Gastroesophageal sphincter (tissue), 4 donors: ENCODE data around the gene PTCRA. TPM values are rescaled to one million over a fixed set of nuclear protein-coding genes. Genes with fewer than 3 reads are reported as not detected.

Experiments used
- ATAC-seq: fragments of 150-250 bp; one replicate; pipeline ENCODE4 v1.9.1; 2016; ENCODE audit warnings: mild to moderate bottlenecking, moderate library complexity
- H3K27ac ChIP-seq, 4 donors: fragments of 200-600 bp; sonication (generic) in 3 of 4; 1 replicate in 3 of 4; 2 replicates in 1 of 4; pipeline ENCODE4 v1.5.1; 2016 to 2019
- H3K27me3 ChIP-seq: fragments of 200-600 bp; sonication (generic); one replicate; pipeline ENCODE4 v1.5.1; 2019
- H3K36me3 ChIP-seq, 2 donors: fragments of 200-600 bp; sonication (generic); one replicate each; pipeline ENCODE4 v1.5.1; 2019; ENCODE audit warnings: control low read depth in 1 of 2
- H3K4me1 ChIP-seq, 3 donors: fragments of 200-600 bp; sonication (generic); 1 replicate in 2 of 3; 2 replicates in 1 of 3; pipeline ENCODE4 v1.5.1; 2016 to 2019; ENCODE audit warnings: control low read depth in 2 of 3
- H3K4me3 ChIP-seq, 2 donors: fragments of 200-600 bp; sonication (generic); one replicate each; pipeline ENCODE4 v1.5.1; 2019; ENCODE audit warnings: mild to moderate bottlenecking in 1 of 2, moderate library complexity in 1 of 2
- H3K9me3 ChIP-seq, 3 donors: fragments of 200-600 bp; sonication (generic); one replicate each; pipeline ENCODE4 v1.5.1; 2017 to 2019; ENCODE audit warnings: control low read depth in 2 of 3
- CTCF ChIP-seq, 4 experiments: fragments of 200-600 bp in 2 of 4; fragments of 450-650 bp in 2 of 4; sonication (generic) in 1 of 4; IDR thresholded peaks; one replicate each; pipeline ENCODE4 v1.5.1; 2017 to 2019; ENCODE audit warnings: antibody characterized with exemption in 4 of 4, mild to moderate bottlenecking in 2 of 4, moderate library complexity in 2 of 4
- EP300 ChIP-seq: sonication (generic); formaldehyde crosslinking; IDR thresholded peaks from one replicate; pipeline ENCODE4 v1.6.1; 2017; ENCODE audit warnings: antibody characterized with exemption, mild to moderate bottlenecking
- POLR2A ChIP-seq, 2 donors: fragments of 450-650 bp; IDR thresholded peaks; one replicate each; pipeline ENCODE4 v1.6.1; 2017; ENCODE audit warnings: antibody characterized with exemption in 2 of 2, mild to moderate bottlenecking in 2 of 2, moderate library complexity in 1 of 2
- POLR2AphosphoS5 ChIP-seq: sonication (generic); formaldehyde crosslinking; IDR thresholded peaks from one replicate; pipeline ENCODE4 v1.6.1; 2017; ENCODE audit warnings: antibody characterized with exemption
- WGBS, 2 donors: methylation state at CpG; one replicate each; pipeline ENCODE4 v1.1.5; 2018; ENCODE audit warnings: low coverage in 1 of 2; 5-methylcytosine and 5-hydroxymethylcytosine counted together
- total RNA-seq, 4 donors: library from RNA; depleted of rRNA; stranded (reverse); fragments of >200 nt; gene quantifications; one replicate each; pipeline ENCODE4 v1.1.0, GENCODE V29; 2016

PTCRA gene
- total RNA-seq, 4 donors from 2014 or later = not detected

DNA sequence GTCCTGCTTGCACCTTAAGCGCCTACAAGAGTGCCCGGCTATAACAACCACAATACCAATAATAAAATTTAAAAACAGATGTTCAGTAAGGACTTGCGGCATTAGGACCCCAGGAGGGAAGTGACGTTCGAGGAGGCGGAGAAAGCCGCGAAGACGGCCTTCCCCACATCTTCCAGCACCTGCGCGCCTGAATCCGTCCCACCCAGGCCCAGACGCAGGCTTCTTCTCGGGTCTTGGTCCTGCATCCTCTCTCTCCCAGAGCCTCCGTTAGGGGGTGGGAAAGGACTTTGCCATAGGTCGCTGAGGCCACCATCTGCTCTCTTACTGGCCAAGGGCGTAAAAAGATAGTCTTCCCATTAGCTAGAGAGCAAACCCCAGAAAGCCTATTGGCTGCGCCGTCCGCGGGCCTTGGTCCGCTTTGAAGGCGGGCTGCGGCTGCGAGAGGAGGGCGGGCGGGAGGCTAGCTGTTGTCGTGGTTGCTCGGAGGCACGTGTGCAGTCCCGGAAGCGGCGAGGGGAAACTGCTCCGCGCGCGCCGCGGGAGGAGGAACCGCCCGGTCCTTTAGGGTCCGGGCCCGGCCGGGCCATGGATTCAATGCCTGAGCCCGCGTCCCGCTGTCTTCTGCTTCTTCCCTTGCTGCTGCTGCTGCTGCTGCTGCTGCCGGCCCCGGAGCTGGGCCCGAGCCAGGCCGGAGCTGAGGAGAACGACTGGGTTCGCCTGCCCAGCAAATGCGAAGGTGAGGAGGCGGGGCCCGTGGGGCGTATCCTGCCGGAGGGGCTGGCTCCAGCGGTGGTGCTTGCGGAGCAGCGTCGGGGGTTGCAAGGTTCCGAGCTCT lies 13.3 kb downstream of the PTCRA start, which contains the start of gene CNPY3:
CNPY3 (plus strand) TSS at position 495 of the 835 bp plus-strand sequence; CDS start at position 586, 91 bp downstream.
- H3K27me3 ChIP-seq = peaks cover 17% of the 10 kb centered on the region
- peak; percentile 96 for ATAC-seq
- peaks cover 4 to 52% (median 11%) of the 10 kb centered on the region in 3 donors for H3K4me1 ChIP-seq
- 0 to 1% methylated on average over 8 to 17 of the region's 63 CpGs for WGBS, 2 donors
- H3K4me3 ChIP-seq = peak within 1 kb of the TSS; percentile 80 to 81
- TF ChIP-seq POLR2A (IDR thresholded peaks at IDR 0.05) = peak; percentile 44 to 68
- TF ChIP-seq POLR2AphosphoS5 = peak; percentile 57
- no peak for TF ChIP-seq EP300
- peaks cover 0 to 12% of the 10 kb centered on the region in 2 donors for H3K36me3 ChIP-seq
- H3K9me3 ChIP-seq = no peaks in the 10 kb centered on the region
- peak within 1 kb of the TSS; percentile 73 to 95 (median 90) for H3K27ac ChIP-seq

- TF ChIP-seq CTCF (IDR thresholded peaks at IDR 0.05) = no peak
- TF ChIP-seq POLR2A (IDR thresholded peaks at IDR 0.05) = no peak
- TF ChIP-seq POLR2AphosphoS5 = no peak
- no peak for TF ChIP-seq EP300
- Histone ChIP-seq H3K36me3 (peaks cover 0 to 19% of the 10 kb centered on the region in 2 donors), H3K4me1 (peaks cover 4 to 52% (median 11%) of the 10 kb centered on the region in 3 donors), H3K27me3 (peaks cover 10% of the 10 kb centered on the region), H3K27ac (peak overlapping the region; percentile 73 to 95 (median 90)), H3K9me3 (no peaks in the 10 kb centered on the region), H3K4me3 (peak overlapping the region; percentile 80 to 81)
- peak; percentile 6 for ATAC-seq
- WGBS, 2 donors = 0 to 2% methylated on average over 9 of the region's 16 CpGs
These were observed 14.0 kb downstream of the PTCRA start for GRCh38 chr6:42929821-42930360.

DNA sequence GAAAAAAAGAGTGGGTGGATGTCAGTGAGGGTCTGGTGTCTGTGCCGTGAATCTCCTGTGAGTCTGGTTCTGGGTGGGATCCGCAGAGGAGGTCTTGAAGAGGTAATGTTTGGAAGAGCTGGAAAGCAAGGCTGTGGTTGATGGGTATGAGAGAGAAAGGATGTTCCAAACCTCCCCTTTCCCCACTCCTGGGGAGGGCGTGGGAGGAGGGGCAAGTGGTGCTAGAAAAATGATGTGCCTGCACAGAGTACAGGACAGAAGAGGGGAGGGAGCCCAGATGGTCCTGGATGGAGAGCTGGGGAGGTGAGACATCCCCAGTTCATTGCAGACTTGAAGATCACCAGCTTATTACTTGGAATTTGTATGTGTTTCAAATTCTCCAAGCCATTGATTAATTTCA lies 16.6 kb downstream of the PTCRA start:
- ATAC-seq = no peak
- H3K4me3 ChIP-seq = no peak overlapping the region
- no peaks in the 10 kb centered on the region for H3K27me3 ChIP-seq
- WGBS, 2 donors = 67 to 92% methylated on average over 2 to 3 of the region's 3 CpGs
- H3K9me3 ChIP-seq = no peaks in the 10 kb centered on the region
- TF ChIP-seq POLR2AphosphoS5 = no peak
- no peak for TF ChIP-seq CTCF (IDR thresholded peaks at IDR 0.05)
- H3K36me3 ChIP-seq = peaks cover 0 to 44% of the 10 kb centered on the region in 2 donors
- peaks cover 4 to 52% (median 11%) of the 10 kb centered on the region in 3 donors for H3K4me1 ChIP-seq
- H3K27ac ChIP-seq = peak overlapping the region in 3 of 4 donors; percentile 28 to 95 (median 34)

DNA sequence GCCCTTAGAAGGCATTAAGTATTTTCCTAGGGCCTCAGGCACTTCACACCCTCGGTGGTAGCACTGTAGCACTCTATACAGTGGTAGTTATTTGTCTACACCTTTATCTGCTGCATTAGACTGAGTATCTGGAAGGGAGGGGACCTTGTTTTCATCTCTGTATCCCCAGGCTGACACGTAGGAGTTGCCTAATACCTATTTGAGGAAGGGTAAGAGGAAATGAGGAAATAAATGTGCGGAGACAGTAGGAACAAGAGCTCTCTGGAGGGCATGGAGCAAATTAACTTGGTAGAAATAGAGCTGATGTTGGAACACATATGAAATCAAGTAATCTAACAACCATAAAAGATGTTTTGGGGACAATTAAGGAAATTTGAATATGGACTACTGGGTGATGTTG lies 17.4 kb downstream of the PTCRA start:
- H3K27me3 ChIP-seq = no peaks in the 10 kb centered on the region
- H3K9me3 ChIP-seq = no peaks in the 10 kb centered on the region
- TF ChIP-seq EP300 (no peak), CTCF (IDR thresholded peaks at IDR 0.05) (no peak), POLR2AphosphoS5 (no peak), POLR2A (IDR thresholded peaks at IDR 0.05) (no peak)
- no peak for ATAC-seq
- H3K27ac ChIP-seq = peak overlapping the region in 2 of 4 donors; percentile 3 to 17
- WGBS, 2 donors = 50 to 60% methylated on average over 2 to 3 of the region's 3 CpGs
- peaks cover 4 to 46% (median 11%) of the 10 kb centered on the region in 3 donors for H3K4me1 ChIP-seq
- H3K36me3 ChIP-seq = peaks cover 0 to 52% of the 10 kb centered on the region in 2 donors
- H3K4me3 ChIP-seq = no peak overlapping the region

- Histone ChIP-seq H3K27me3 (no peaks in the 10 kb centered on the region), H3K4me3 (no peak overlapping the region), H3K4me1 (peaks cover 4 to 34% (median 11%) of the 10 kb centered on the region in 3 donors), H3K36me3 (peaks cover 0 to 73% of the 10 kb centered on the region in 2 donors), H3K9me3 (no peaks in the 10 kb centered on the region), H3K27ac (no peak overlapping the region)
- TF ChIP-seq EP300 = no peak
- TF ChIP-seq POLR2A (IDR thresholded peaks at IDR 0.05) = no peak
- no peak for TF ChIP-seq CTCF (IDR thresholded peaks at IDR 0.05)
- no peak for TF ChIP-seq POLR2AphosphoS5
- ATAC-seq = no peak
- 52% methylated on average over 6 of the region's 7 CpGs; no CpG with 5 or more reads in 1 of the 2 donors for WGBS, 2 donors
These were observed 19.5 kb downstream of the PTCRA start for GRCh38 chr6:42935322-42935721.
